HepG2 (cell line): ENCODE measurements around the gene RTCA. TPM values are rescaled to one million over a fixed set of nuclear protein-coding genes. Genes with fewer than 3 reads are reported as not detected.

ENCODE experiments used
- ATAC-seq: fragments of 200-7000 bp; cut with Tn5 transposase; 3 replicates; pipeline ENCODE4 v1.9.1; 2020; ENCODE audit warnings: mild to moderate bottlenecking, moderate library complexity
- BruUV-seq: library from RNA; stranded (reverse); fragments of 400-500 nt; replicated peaks from 2 replicates; lab custom pipeline; 2021; lab: Mats Ljungman, UMichigan
- CTCF ChIA-PET: fragments of 300-600 bp; formaldehyde crosslinking; extraction: SDS; loops from one replicate; lab custom pipeline; 2021; ENCODE audit warnings: low total read pairs, inconsistent platforms, low intra/inter-chr PET ratio; lab: Yijun Ruan, JAX
- POLR2A ChIA-PET: fragments of 350-600 bp; sonication (Branson Sonifier 250); formaldehyde crosslinking; loops from one replicate; lab custom pipeline; 2020; ENCODE audit warnings: antibody characterized with exemption, inconsistent platforms; lab: Yijun Ruan, JAX
- DNase-seq: peaks from one replicate; pipeline ENCODE4 v3.0.0-alpha.2; 2015; ENCODE audit warnings: low spot score
- FAIRE-seq: peaks from 3 replicates; lab custom pipeline; 2011; peaks lifted over from hg19 to GRCh38; lab: Jason Lieb, UNC
- H2AFZ ChIP-seq: one replicate; pipeline ENCODE4 v1.6.1; 2011; ENCODE audit warnings: low read length, inconsistent platforms
- H3K27ac ChIP-seq: fragments of 300-600 bp; 3 replicates; pipeline ENCODE4 v1.8.0; 2011; ENCODE audit warnings: mixed run types, mild to moderate bottlenecking, mixed read lengths, low read length, inconsistent platforms; ENCODE audit not compliant: insufficient read depth; ENCODE audit errors: extremely low read length
- H3K27me3 ChIP-seq, 2 experiments: fragments of 200-600 bp in 1 of 2; 2 replicates in 1 of 2; 3 replicates in 1 of 2; pipeline versions ENCODE4 v1.6.0 to v1.8.0; 2011; ENCODE audit warnings: low read length in 2 of 2, mild to moderate bottlenecking in 2 of 2, moderate library complexity in 2 of 2, inconsistent platforms in 1 of 2; ENCODE audit not compliant: insufficient read depth in 2 of 2, control insufficient read depth in 1 of 2
- H3K36me3 ChIP-seq, 2 experiments: fragments of 200-600 bp in 1 of 2; replicated peaks in 1 of 2; 2 replicates in 1 of 2; 3 replicates in 1 of 2; pipeline versions ENCODE4 v1.5.1 to v1.8.0; 2011; ENCODE audit warnings: low read length in 2 of 2, inconsistent platforms in 1 of 2; ENCODE audit not compliant: insufficient read depth in 2 of 2, control insufficient read depth in 1 of 2
- H3K4me1 ChIP-seq: 2 replicates; pipeline ENCODE4 v1.5.1; 2012; ENCODE audit warnings: low read length, inconsistent platforms; ENCODE audit not compliant: insufficient read depth
- H3K4me2 ChIP-seq: 2 replicates; pipeline ENCODE4 v1.6.0; 2011; ENCODE audit warnings: low read depth, low read length, inconsistent platforms
- H3K4me3 ChIP-seq, 3 experiments: fragments of 200-600 bp in 1 of 3; sonication (generic), shearing (Covaris generic) in 1 of 3; replicated peaks in 1 of 3; 2 replicates each; pipeline ENCODE4 v1.5.1; 2011 to 2016; ENCODE audit warnings: low read length in 3 of 3, inconsistent platforms in 2 of 3, low read depth in 2 of 3, mild to moderate bottlenecking in 2 of 3, control low read depth in 1 of 3, mixed read lengths in 1 of 3; ENCODE audit not compliant: insufficient read depth in 1 of 3
- H3K79me2 ChIP-seq: one replicate; pipeline ENCODE4 v1.6.1; 2011; ENCODE audit warnings: low read length, inconsistent platforms; ENCODE audit not compliant: insufficient read depth
- H3K9ac ChIP-seq: 2 replicates; pipeline ENCODE4 v1.6.0; 2011; ENCODE audit warnings: mild to moderate bottlenecking, low read depth, low read length, inconsistent platforms; ENCODE audit not compliant: insufficient read depth
- H3K9me3 ChIP-seq: 2 replicates; pipeline ENCODE4 v1.5.1; 2012; ENCODE audit warnings: mild to moderate bottlenecking, low read length
- H4K20me1 ChIP-seq: 2 replicates; pipeline ENCODE4 v1.6.0; 2011; ENCODE audit warnings: inconsistent platforms, mild to moderate bottlenecking, low read length, moderate library complexity; ENCODE audit not compliant: insufficient read depth
- CBX1 ChIP-seq: IDR thresholded peaks from one replicate; pipeline ENCODE4 v1.6.1; 2016; ENCODE audit warnings: antibody characterized with exemption, low read depth
- ERF ChIP-seq: IDR thresholded peaks from 2 replicates; pipeline ENCODE4 v1.6.1; 2018; ENCODE audit warnings: missing biosample characterization, missing genetic modification reagents
- HHEX ChIP-seq: IDR thresholded peaks from 2 replicates; pipeline ENCODE4 v1.6.1; 2016; ENCODE audit warnings: control low read depth
- KDM1A ChIP-seq: IDR thresholded peaks from 2 replicates; pipeline ENCODE4 v1.6.1; 2016; ENCODE audit warnings: missing compliant biosample characterization
- MEIS1 ChIP-seq: sonication (generic); formaldehyde crosslinking; IDR thresholded peaks from 2 replicates; pipeline ENCODE4 v1.9.0; 2021; ENCODE audit warnings: mild to moderate bottlenecking, missing genetic modification reagents, moderate library complexity, borderline replicate concordance
- NBN ChIP-seq: fragments of 450-650 bp; conservative IDR thresholded peaks from 2 replicates; pipeline ENCODE4 v1.6.1; 2017
- PPARG ChIP-seq: conservative IDR thresholded peaks from 2 replicates; pipeline ENCODE4 v1.6.1; 2016; ENCODE audit warnings: missing biosample characterization, missing genetic modification reagents
- PRPF4 ChIP-seq: fragments of 200-400 bp; formaldehyde crosslinking; IDR thresholded peaks from 2 replicates; pipeline ENCODE4 v1.6.1; 2016; ENCODE audit warnings: low read length, low read depth; ENCODE audit not compliant: poor library complexity, severe bottlenecking
- SYNCRIP ChIP-seq: fragments of 200-400 bp; formaldehyde crosslinking; IDR thresholded peaks from 2 replicates; pipeline ENCODE4 v1.6.1; 2018; ENCODE audit warnings: mild to moderate bottlenecking, low read depth, low read length; ENCODE audit not compliant: insufficient read depth
- TAF15 ChIP-seq: fragments of 200-400 bp; formaldehyde crosslinking; IDR thresholded peaks from one replicate; pipeline ENCODE4 v1.6.1; 2018; ENCODE audit warnings: mild to moderate bottlenecking, low read depth, low read length; ENCODE audit not compliant: poor library complexity, severe bottlenecking
- TCF7 ChIP-seq: sonication (generic); IDR thresholded peaks from 2 replicates; pipeline ENCODE4 v1.6.1; 2016; ENCODE audit warnings: antibody characterized with exemption, low read depth
- U2AF2 ChIP-seq: fragments of 200-400 bp; formaldehyde crosslinking; IDR thresholded peaks from 2 replicates; pipeline ENCODE4 v1.6.1; 2017; ENCODE audit warnings: low read depth, mild to moderate bottlenecking, low read length
- ZEB1 ChIP-seq: IDR thresholded peaks from 2 replicates; pipeline ENCODE4 v1.6.1; 2012; ENCODE audit warnings: mild to moderate bottlenecking, low read depth, inconsistent platforms; ENCODE audit not compliant: insufficient replicate concordance
- ZIK1 ChIP-seq: sonication (generic); formaldehyde crosslinking; IDR thresholded peaks from 2 replicates; pipeline ENCODE4 v1.5.0; 2020; ENCODE audit warnings: mild to moderate bottlenecking, low read depth, missing genetic modification reagents, borderline replicate concordance
- ZNF747 ChIP-seq: sonication (generic); formaldehyde crosslinking; IDR thresholded peaks from 2 replicates; pipeline ENCODE4 v1.8.1; 2023; ENCODE audit warnings: missing genetic modification reagents, mild to moderate bottlenecking, borderline replicate concordance
- WGBS: methylation state at CpG from one replicate; pipeline ENCODE4 v1.1.6; 2017; ENCODE audit warnings: low lambda C conversion rate; 5-methylcytosine and 5-hydroxymethylcytosine counted together
- in situ Hi-C: cut with HindIII; loops from 2 replicates; pipeline ENCODE4 v1.10.0; 2017; ENCODE audit warnings: low pct_unique_long_range_greater_than_20kb; ENCODE audit not compliant: extremely low pct_ligation_motif_present
- intact Hi-C: fragments of 100-400 bp; cut with micrococcal nuclease; formaldehyde crosslinking; loops from one replicate; pipeline ENCODE4 v1.10.0; 2022; ENCODE audit not compliant: unreplicated experiment
- polyA plus RNA-seq, 8 experiments: library from polyadenylated mRNA; depleted of rRNA in 3 of 8; stranded (reverse) in 7 of 8; unstranded in 1 of 8; fragments of >200 nt; fragmentation: Illumina TruSeq in 4 of 8; extraction: Trizol in 4 of 8; gene quantifications; 2 replicates each; pipeline versions ENCODE4 v1.2.1 to v1.2.3, GENCODE V29; 2011 to 2016; ENCODE audit warnings: low read depth in 4 of 8, missing spikeins in 1 of 8, mixed read lengths in 1 of 8; ENCODE audit not compliant: insufficient read depth in 1 of 8
- total RNA-seq, 5 experiments: library from RNA; depleted of rRNA; stranded (reverse); fragments of >200 nt; fragmentation: Illumina TruSeq; extraction: Trizol; gene quantifications; 2 replicates each; pipeline ENCODE4 v1.2.3, GENCODE V29; 2016; ENCODE audit warnings: low read depth in 1 of 5

Gene RTCA
- total and polyA plus RNA-seq, 2 of the 13 experiments (the other 11 are each of a cell fraction or from before 2014, with no cell fraction given), result 22.7 to 31.0 TPM

DNA sequence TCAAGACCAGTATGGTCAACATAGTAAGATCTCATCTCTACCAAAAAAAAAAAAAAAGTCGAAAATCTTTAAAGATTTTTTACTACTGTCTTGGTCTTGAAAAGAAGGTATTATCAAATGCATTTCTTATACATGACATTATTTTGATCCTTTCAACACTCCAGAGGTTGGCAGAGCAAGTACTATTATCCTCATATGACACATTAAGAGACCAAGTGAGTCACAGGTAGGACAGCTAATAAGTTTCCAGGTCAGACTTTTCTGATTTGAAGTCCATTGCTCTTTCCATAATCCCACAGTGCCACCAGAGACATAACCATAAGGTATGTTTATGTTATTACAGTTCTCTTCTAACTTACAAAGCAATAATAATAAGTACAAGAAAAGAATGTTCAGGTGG is 31.6 kb upstream of the RTCA start:
- POLR2A ChIA-PET, result no interaction called here
- H3K36me3 ChIP-seq, result peaks cover 6 to 45% of the 10 kb centered on the region in 2 experiments
- H2AFZ ChIP-seq, result no peak overlapping the region
- no peaks in the 10 kb centered on the region for H3K79me2 ChIP-seq
- no peak overlapping the region for H3K4me2 ChIP-seq
- H4K20me1 ChIP-seq, result no peaks in the 10 kb centered on the region
- no peak overlapping the region for H3K27ac ChIP-seq
- intact Hi-C loops (no loop called here), in situ Hi-C loops (no loop called here)
- WGBS, result 91% methylated on average over 1 of the region's 1 CpG
- DNase-seq (no peak), FAIRE-seq (no peak), ATAC-seq (no peak)
- TF ChIP-seq PPARG (CRISPR knock-in tag) (no peak), NBN (no peak), ZNF747 (CRISPR knock-in tag) (no peak), U2AF2 (no peak), ERF (no peak), SYNCRIP (no peak), MEIS1 (no peak), CBX1 (no peak), ZIK1 (CRISPR knock-in tag) (no peak), HHEX (CRISPR knock-in tag) (no peak), ZEB1 (no peak), TAF15 (no peak), TCF7 (no peak), KDM1A (CRISPR knock-in tag) (no peak), PRPF4 (no peak)
- H3K27me3 ChIP-seq, result peaks cover 0 to 1% of the 10 kb centered on the region in 2 experiments; a peak in 1 of 5 replicates
- no peaks in the 10 kb centered on the region for H3K4me1 ChIP-seq
- no TSS peak for BruUV-seq
- no peak overlapping the region for H3K4me3 ChIP-seq
- H3K9ac ChIP-seq, result no peak overlapping the region
- H3K9me3 ChIP-seq, result no peaks in the 10 kb centered on the region
- CTCF ChIA-PET, result no interaction called here
